Kidney (tissue), 22 donors: Measurements from ENCODE around the gene CREB3L2. TPM values are rescaled to one million over a fixed set of nuclear protein-coding genes. Genes with fewer than 3 reads are reported as not detected.

Experiments
- DNase-seq, 5 donors: peaks; one replicate each; pipeline ENCODE4 v3.0.0-alpha.2; 2013 to 2020
- FAIRE-seq: peaks from 2 replicates; lab custom pipeline; 2012; peaks lifted over from hg19 to GRCh38; lab: Jason Lieb, UNC
- H3K27ac ChIP-seq, 2 donors: one replicate each; pipeline ENCODE4 v1.7.0; 2013; ENCODE audit warnings: low read depth in 2 of 2, low read length in 2 of 2, inconsistent platforms in 1 of 2
- H3K27me3 ChIP-seq: one replicate; pipeline ENCODE4 v1.7.1; 2013; ENCODE audit warnings: low read length, inconsistent platforms; ENCODE audit not compliant: control insufficient read depth, insufficient read depth
- H3K36me3 ChIP-seq, 3 donors: one replicate each; pipeline versions ENCODE4 v1.7.0 to v1.7.1; 2013; ENCODE audit warnings: low read length in 3 of 3, control low read depth in 1 of 3, inconsistent platforms in 1 of 3; ENCODE audit not compliant: insufficient read depth in 3 of 3, control insufficient read depth in 2 of 3
- H3K4me1 ChIP-seq, 3 donors: one replicate each; pipeline versions ENCODE4 v1.7.0 to v1.7.1; 2013; ENCODE audit warnings: low read length in 3 of 3, inconsistent platforms in 1 of 3, low read depth in 1 of 3; ENCODE audit not compliant: control insufficient read depth in 2 of 3, insufficient read depth in 2 of 3
- H3K4me3 ChIP-seq, 3 donors: one replicate each; pipeline versions ENCODE4 v1.7.0 to v1.8.1; 2013; ENCODE audit warnings: low read length in 3 of 3, control low read depth in 1 of 3, inconsistent platforms in 1 of 3
- H3K9ac ChIP-seq, 3 donors: one replicate each; pipeline versions ENCODE4 v1.7.0 to v1.7.1; 2013; ENCODE audit warnings: low read length in 3 of 3, control low read depth in 1 of 3, inconsistent platforms in 1 of 3
- H3K9me3 ChIP-seq, 3 donors: one replicate each; pipeline versions ENCODE4 v1.7.0 to v1.7.1; 2013; ENCODE audit warnings: low read length in 3 of 3, control low read depth in 1 of 3, inconsistent platforms in 1 of 3; ENCODE audit not compliant: control insufficient read depth in 2 of 3, insufficient read depth in 1 of 3
- CTCF ChIP-seq: IDR thresholded peaks from 3 replicates; pipeline ENCODE4 v1.5.1; 2012; ENCODE audit warnings: mild to moderate bottlenecking, moderate library complexity, borderline replicate concordance; ENCODE audit not compliant: insufficient read depth; ENCODE audit errors: extremely low read depth
- intact Hi-C: fragments of 100-400 bp; cut with DNase I; formaldehyde crosslinking; loops from one replicate; pipeline ENCODE4 v1.11.1; 2022
- long read RNA-seq, 10 donors: library from polyadenylated mRNA in 1 of 10; unstranded in 1 of 10; transcript quantifications; one replicate each; pipeline ENCODE4 v2.0.0 and lab custom pipeline, GENCODE V29; 2021 to 2026
- polyA plus RNA-seq: library from polyadenylated mRNA; stranded (reverse); fragments of 350-450 nt; fragmentation: Illumina TruSeq; extraction: RNeasy Lipid Tissue Mini Kit (QIAGEN cat#74804); gene quantifications from one replicate; pipeline ENCODE4 v1.2.3, GENCODE V29; 2014; ENCODE audit warnings: low read depth, low replicate concordance; ENCODE audit not compliant: insufficient read depth
- total RNA-seq: library from RNA; stranded (reverse); fragmentation: NEBNext Ultra II Directional; extraction: Animal tissue kit (Norgen Biotek cat#: 25700); gene quantifications from one replicate; pipeline ENCODE4 v1.2.1, GENCODE V29; 2021
- donor health status: control.
- donor health status: control.
- donor health status: control.
- donor health status: control.
- donor health status: control.
- donor health status: DM: yes; HTN: yes; CAD: no.
- donor health status: Normal renal cell carcinoma (clear cell type).

CREB3L2 gene
- 114 TPM for total RNA-seq
- 18.5 TPM for polyA plus RNA-seq
- long read RNA-seq, donor 1, full-length matches to known transcripts: 2 of 2 reads
- long read RNA-seq, donor 1, partial matches to known transcripts: 0 of 2 reads
- long read RNA-seq, donor 1, other reads (novel, unspliced or antisense): 0 of 2 reads
- long read RNA-seq, donor 2, full-length matches to known transcripts: 6 of 6 reads
- long read RNA-seq, donor 2, partial matches to known transcripts: 0 of 6 reads
- long read RNA-seq, donor 2, other reads (novel, unspliced or antisense): 0 of 6 reads
- long read RNA-seq, donor 3, full-length matches to known transcripts: 2 of 2 reads
- long read RNA-seq, donor 3, partial matches to known transcripts: 0 of 2 reads
- long read RNA-seq, donor 3, other reads (novel, unspliced or antisense): 0 of 2 reads
- long read RNA-seq, donor 4, full-length matches to known transcripts: 2 of 2 reads
- long read RNA-seq, donor 4, partial matches to known transcripts: 0 of 2 reads
- long read RNA-seq, donor 4, other reads (novel, unspliced or antisense): 0 of 2 reads
- long read RNA-seq, donor 5: 0 reads
- long read RNA-seq, donor 6, full-length matches to known transcripts: 1 of 1 reads
- long read RNA-seq, donor 6, partial matches to known transcripts: 0 of 1 reads
- long read RNA-seq, donor 6, other reads (novel, unspliced or antisense): 0 of 1 reads
- long read RNA-seq, donor 7, partial matches to known transcripts: 4 of 22 reads
- long read RNA-seq, donor 7, other reads (novel, unspliced or antisense): 18 of 22 reads
- long read RNA-seq, donor 8, full-length matches to known transcripts: 7 of 22 reads
- long read RNA-seq, donor 8, partial matches to known transcripts: 15 of 22 reads
- long read RNA-seq, donor 8, other reads (novel, unspliced or antisense): 0 of 22 reads
- long read RNA-seq, donor 9, full-length matches to known transcripts: 1 of 11 reads
- long read RNA-seq, donor 9, partial matches to known transcripts: 10 of 11 reads
- long read RNA-seq, donor 9, other reads (novel, unspliced or antisense): 0 of 11 reads
- long read RNA-seq, donor 10, full-length matches to known transcripts: 4 of 4 reads
- long read RNA-seq, donor 10, partial matches to known transcripts: 0 of 4 reads
- long read RNA-seq, donor 10, other reads (novel, unspliced or antisense): 0 of 4 reads

- TF ChIP-seq CTCF: no peak
- FAIRE-seq (no peak), DNase-seq (peak in 4 of 5 donors; percentile 75 to 89 (median 82))
- intact Hi-C loops: no loop called here
- no peaks in the 10 kb centered on the region for H3K9me3 ChIP-seq
- peak within 1 kb of the TSS; percentile 63 to 96 (median 94) for H3K9ac ChIP-seq
- peaks cover 0 to 22% (median 19%) of the 10 kb centered on the region in 3 donors for H3K4me1 ChIP-seq
- peak within 1 kb of the TSS; percentile 90 to 97 for H3K27ac ChIP-seq
- no peaks in the 10 kb centered on the region for H3K36me3 ChIP-seq
- peak within 1 kb of the TSS; percentile 79 to 95 (median 94) for H3K4me3 ChIP-seq
- H3K27me3 ChIP-seq: no peaks in the 10 kb centered on the region
These were observed at the start of gene CREB3L2 for GRCh38 chr7:138001529-138002095. Gene CREB3L2, minus strand, starts transcription at chr7:138002086. Its CDS starts 381 bp downstream, at chr7:138001705.

GRCh38 chr7:138049505-138050116 is 47.7 kb upstream of the CREB3L2 start:
- FAIRE-seq: no peak

More at GRCh38 chr7:138049505-138050116, 47.7 kb upstream of the CREB3L2 start:
- intact Hi-C loops: no loop called here
- H3K27ac ChIP-seq: no peak overlapping the region
- no peak for TF ChIP-seq CTCF
- H3K4me3 ChIP-seq: no peak overlapping the region
- no peak for DNase-seq
- H3K36me3 ChIP-seq: no peaks in the 10 kb centered on the region
- no peaks in the 10 kb centered on the region for H3K9me3 ChIP-seq
- H3K27me3 ChIP-seq: no peaks in the 10 kb centered on the region
- H3K4me1 ChIP-seq: no peaks in the 10 kb centered on the region
- H3K9ac ChIP-seq: no peak overlapping the region
